NCI-H128 (cell line): ENCODE measurements around the gene TMEFF2.

Source experiments
- DNase-seq: peaks from one replicate; lab custom pipeline; 2025; ENCODE audit not compliant: unreplicated experiment; lab: John Stamatoyannopoulos, UW

Gene TMEFF2

DNA sequence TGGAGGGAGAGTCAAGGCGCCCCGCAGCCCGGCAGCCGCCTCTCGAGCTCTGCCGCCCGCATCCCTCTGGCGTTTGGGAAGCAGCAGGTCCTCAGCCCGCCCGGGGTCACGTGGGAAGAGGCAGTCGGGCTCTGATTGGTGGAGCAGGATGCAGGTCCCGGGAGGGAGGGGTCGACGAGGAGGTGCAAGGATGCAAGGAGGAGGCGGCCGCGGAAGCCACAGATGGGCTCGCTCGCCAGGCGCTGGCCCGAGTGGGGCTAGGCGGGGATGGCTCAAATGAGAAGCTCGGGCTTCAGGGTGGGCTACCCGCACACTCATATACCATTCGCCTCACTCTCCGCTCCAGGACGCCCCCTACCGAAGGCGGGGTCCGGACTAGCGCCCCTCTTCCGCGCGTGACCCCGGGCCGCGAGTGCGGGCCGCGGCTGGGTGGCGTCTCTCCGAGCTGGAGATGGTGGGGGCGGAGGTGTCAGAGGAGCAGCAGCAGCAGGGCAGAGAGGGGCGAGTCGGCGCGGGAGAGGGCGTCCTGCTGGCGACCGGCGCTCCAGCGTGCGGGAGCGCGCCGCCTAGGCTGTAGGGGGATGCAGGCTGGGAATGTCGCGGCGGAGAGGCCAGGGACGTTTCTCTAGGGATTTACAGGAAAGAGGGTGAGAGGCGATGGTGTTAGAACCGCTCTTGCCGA, at the start of gene TMEFF2:
Gene TMEFF2, minus strand, starts transcription at position 68 of the 682 bp plus-strand sequence. CDS start 409 bp downstream, outside the sequence.
- peak; percentile 28 for DNase-seq

- DNase-seq, result no peak
Observed at GRCh38 chr2:192243488-192243887, 48.8 kb upstream of the TMEFF2 start.

DNA sequence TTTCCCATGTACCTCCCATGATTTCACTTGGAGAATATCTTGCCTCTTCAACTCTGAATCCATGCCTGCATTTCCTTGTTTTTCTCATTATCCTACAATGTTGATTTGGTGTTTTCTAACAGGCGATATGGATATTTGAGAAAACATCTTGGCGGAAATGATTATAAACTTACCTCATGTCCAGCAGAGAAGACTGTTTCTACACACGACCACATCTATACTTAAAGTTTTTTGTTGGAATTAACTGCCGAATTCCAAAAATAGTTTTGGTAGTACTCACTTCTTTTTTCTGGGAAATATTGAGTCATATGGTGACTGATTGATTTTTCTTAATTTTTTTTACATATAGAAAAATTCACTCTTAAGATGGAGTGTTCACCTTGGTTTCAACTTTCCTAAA, 41.4 kb upstream of the TMEFF2 start:
- DNase-seq, result no peak

- no peak for DNase-seq
Observed at GRCh38 chr2:192230889-192231453, 36.2 kb upstream of the TMEFF2 start.

DNA sequence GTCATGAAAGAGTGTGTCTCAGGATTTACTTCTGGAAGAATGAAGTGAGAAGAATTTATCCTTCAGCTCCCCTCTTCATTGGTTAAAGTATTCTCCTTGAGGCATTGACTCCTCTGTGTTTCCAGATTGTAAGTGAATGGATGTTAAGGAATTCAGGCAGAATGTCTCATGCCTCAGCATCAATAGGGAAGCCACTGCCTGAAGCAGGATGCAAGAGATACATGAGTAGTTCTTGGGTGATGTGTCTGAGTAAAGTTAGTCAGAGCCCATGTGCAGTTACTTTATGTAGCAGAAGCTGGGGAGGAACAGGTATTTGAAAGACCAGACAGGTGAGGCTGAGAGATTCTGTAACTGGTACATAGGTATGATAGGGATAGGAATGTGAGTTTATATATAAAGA, 34.0 kb upstream of the TMEFF2 start:
- DNase-seq, result no peak

DNA sequence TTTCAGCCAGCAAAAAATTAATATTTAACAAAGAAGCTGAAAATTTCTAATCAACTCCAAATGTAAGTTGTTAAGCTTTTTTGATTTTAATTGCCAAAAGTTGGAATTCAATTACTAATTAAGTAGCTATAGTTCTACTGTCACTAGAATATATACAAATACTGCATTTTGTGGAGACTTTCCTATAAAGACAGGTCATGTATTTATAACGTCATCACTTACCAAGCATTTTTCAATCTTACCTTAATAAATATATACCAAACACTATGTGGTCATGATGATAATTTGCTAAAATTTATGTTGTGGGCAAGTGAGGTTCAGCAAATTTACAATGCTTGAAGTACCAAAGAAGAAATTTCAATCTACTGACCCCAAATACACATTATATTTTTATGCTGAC, 24.2 kb upstream of the TMEFF2 start:
- no peak for DNase-seq

- DNase-seq, result no peak
Observed at GRCh38 chr2:192218377-192218776, 23.6 kb upstream of the TMEFF2 start.

GRCh38 chr2:192216336-192216735, 21.6 kb upstream of the TMEFF2 start:
- DNase-seq, result no peak

DNA sequence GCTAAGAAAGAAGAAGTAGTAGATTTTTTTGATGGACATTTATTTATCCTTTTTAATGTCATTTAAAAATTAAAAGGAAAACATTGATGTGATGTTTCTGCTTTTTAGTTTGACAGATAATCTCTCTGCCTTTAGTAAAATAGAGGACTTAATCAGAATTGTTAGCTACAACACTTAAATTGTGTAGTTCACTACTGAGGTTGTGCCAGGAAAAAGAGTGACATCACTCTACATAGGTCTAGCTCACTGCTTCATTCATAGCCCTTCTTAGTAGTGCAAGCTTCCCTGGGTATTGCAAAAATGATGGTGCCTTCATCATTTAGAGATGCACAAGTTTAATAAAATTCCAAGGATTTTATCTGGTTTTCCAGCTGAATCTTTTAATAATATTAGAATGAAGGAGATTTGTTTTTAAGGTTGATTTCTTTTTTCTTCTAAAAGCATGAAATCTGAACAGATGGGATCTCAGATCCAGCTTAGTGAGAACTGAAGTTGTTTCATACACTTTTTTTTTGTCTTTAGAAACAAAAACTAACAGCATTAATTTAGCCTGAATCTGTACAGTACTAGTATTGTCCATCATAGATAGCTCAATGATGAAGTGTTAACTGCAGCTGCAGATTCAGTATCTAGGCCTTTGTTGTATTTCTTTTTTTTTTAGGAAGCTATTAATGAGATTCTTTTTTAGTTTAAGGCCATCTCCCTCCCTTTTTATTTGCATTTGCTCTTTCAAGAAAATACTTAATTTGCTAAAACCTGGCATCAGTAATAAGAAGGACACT, 20.6 kb upstream of the TMEFF2 start:
- DNase-seq, result no peak

GRCh38 chr2:192208848-192209247, 14.1 kb upstream of the TMEFF2 start:
- DNase-seq, result no peak

GRCh38 chr2:192206399-192206798, 11.7 kb upstream of the TMEFF2 start:
- DNase-seq, result no peak

DNA sequence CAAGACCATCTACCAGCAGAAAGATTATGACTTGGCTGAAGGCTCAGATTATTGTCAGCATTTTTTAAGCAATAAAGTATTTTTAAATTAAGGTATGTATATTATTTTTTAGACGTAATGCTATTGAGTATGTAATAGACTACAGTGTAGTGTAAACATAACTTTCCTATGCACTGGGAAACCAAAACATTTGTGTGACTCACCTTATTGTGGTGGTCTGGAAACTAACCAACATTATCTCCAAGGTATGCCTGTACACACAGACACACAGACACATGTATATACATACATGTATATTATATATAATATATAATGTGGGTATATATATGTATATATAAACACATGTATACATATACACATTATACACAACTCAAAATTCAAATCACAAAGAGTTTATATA, 9.1 kb upstream of the TMEFF2 start:
- no peak for DNase-seq

DNA sequence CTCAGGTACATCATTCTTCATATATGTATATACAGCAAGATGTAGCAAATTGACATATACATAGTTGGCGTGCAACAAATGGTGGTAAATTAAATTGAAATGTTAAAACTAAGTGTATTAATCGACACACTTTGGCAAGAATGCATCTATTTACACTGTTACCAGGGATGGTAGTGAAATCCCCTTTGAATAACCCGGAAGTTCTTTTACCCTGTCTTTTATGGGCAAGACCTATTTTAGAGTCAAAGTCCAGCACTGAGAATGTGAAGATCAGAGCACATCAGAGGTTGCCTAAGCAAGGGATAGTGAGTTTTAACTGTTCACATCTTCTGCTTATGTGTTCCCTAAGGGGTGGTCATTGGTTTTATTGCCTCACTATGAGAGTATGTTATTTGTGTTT, 7.6 kb upstream of the TMEFF2 start:
- no peak for DNase-seq

GRCh38 chr2:192201116-192201515, 6.4 kb upstream of the TMEFF2 start:
- no peak for DNase-seq

DNA sequence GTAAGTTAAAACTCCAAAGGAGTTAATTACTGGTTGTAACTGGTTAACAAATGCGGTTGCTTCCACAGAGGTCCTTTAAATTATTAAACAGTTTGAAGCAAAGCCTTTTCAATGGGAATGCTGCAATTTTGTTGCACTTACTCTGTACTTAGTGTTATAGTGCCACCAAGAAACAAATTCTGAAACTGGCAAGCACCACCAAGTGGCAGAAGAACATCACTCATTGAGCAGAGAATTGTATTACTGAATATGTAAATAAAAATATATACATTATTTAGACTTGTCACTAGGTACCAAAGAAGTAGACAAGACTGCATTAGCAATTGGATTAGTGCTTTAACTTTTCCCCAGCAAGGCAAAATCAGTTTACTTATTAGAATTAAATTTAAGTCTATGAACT, 2.6 kb upstream of the TMEFF2 start:
- no peak for DNase-seq

- no peak for DNase-seq
Observed at GRCh38 chr2:192196421-192197194, 1.9 kb upstream of the TMEFF2 start.

GRCh38 chr2:192195548-192196418, 1.1 kb upstream of the TMEFF2 start:
- no peak for DNase-seq

- DNase-seq, result no peak
Observed at GRCh38 chr2:192194265-192194865, 368 bp downstream of the TMEFF2 start.

- DNase-seq, result no peak
Observed at GRCh38 chr2:192190474-192190873, 4.3 kb downstream of the TMEFF2 start.

DNA sequence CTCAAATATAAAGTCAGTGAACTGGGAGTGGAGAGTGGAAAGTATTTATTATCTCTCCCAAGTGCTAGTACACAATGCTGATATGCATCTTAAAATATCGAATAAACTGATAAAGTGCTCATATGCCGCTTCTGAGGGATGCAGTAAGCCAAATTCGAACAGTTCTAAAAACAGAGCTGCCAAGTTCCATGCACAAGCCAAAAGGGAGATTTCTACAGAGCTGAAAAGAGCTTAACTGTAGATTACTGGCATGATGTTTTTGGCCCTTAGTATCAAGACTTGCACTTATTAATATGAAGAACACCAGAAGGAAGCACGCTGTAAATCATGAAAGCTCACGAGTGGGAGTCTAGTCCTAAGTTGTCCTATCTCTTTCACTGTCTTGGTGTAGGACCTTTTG, 7.9 kb downstream of the TMEFF2 start:
- DNase-seq, result no peak
